TTC549 (cell line): ENCODE results near the gene TNS3.

ENCODE experiments used
- FAIRE-seq: peaks from 2 replicates; lab custom pipeline; 2012; peaks lifted over from hg19 to GRCh38; lab: Jason Lieb, UNC

TNS3 gene

GRCh38 chr7:47503281-47503680 is 78.6 kb downstream of the TNS3 start:
- FAIRE-seq: no peak

GRCh38 chr7:47502240-47502877 is 79.6 kb downstream of the TNS3 start:
- no peak for FAIRE-seq

- FAIRE-seq: no peak
These were observed 80.5 kb downstream of the TNS3 start for GRCh38 chr7:47501406-47501805.

- no peak for FAIRE-seq
These were observed 81.8 kb downstream of the TNS3 start for GRCh38 chr7:47500103-47500563.

- FAIRE-seq: no peak
These were observed 83.5 kb downstream of the TNS3 start for GRCh38 chr7:47498229-47499056.

GRCh38 chr7:47497367-47498096 is 84.4 kb downstream of the TNS3 start:
- FAIRE-seq: no peak

GRCh38 chr7:47496666-47497065 is 85.2 kb downstream of the TNS3 start:
- no peak for FAIRE-seq

GRCh38 chr7:47496056-47496665 is 85.8 kb downstream of the TNS3 start:
- no peak for FAIRE-seq

GRCh38 chr7:47493976-47494911 is 87.7 kb downstream of the TNS3 start:
- FAIRE-seq: no peak

- FAIRE-seq: no peak
These were observed 89.1 kb downstream of the TNS3 start for GRCh38 chr7:47492716-47493325.

- FAIRE-seq: no peak
These were observed 91.2 kb downstream of the TNS3 start for GRCh38 chr7:47490501-47491265.

GRCh38 chr7:47489624-47490023 is 92.3 kb downstream of the TNS3 start:
- no peak for FAIRE-seq

- FAIRE-seq: no peak
These were observed 93.0 kb downstream of the TNS3 start for GRCh38 chr7:47488969-47489342.

- FAIRE-seq: no peak
These were observed 93.5 kb downstream of the TNS3 start for GRCh38 chr7:47488201-47488968.

- no peak for FAIRE-seq
These were observed 96.1 kb downstream of the TNS3 start for GRCh38 chr7:47485640-47486435.

- FAIRE-seq: no peak
These were observed 96.8 kb downstream of the TNS3 start for GRCh38 chr7:47484923-47485639.

GRCh38 chr7:47484457-47484856 is 97.5 kb downstream of the TNS3 start:
- no peak for FAIRE-seq
